ENCODE results near the gene DEFB131A.
"Not testable (repeated sequence)": the region's sequence is repeated elsewhere in the genome, so short reads cannot be mapped to it uniquely, and the experiment has no call there.

The DEFB131A gene, protein sequence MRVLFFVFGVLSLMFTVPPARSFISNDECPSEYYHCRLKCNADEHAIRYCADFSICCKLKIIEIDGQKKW

DNA sequence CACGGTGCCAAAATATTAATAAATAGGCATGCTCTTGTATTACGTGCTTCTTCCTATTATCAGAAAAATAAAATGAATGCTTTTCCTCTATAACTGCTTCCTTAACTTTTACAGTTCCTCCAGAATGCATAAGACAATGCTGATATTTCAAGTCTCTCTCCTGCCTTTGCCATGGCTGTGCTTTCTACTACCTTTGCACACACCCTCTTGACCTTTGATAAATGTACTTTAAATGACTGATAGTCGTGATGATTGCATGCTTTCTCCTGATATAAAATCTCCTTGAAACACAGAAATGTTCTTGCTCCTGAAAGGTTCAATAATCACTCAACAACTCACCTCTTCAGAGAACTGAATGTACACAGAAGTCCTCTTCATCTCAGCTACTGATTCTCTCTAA, at the start of gene DEFB131A:
Gene DEFB131A, plus strand, starts transcription at position 301 of the 400 bp plus-strand sequence. CDS start 120 bp downstream, outside the sequence.
- DNase-seq, result not testable (repeated sequence)

DNA sequence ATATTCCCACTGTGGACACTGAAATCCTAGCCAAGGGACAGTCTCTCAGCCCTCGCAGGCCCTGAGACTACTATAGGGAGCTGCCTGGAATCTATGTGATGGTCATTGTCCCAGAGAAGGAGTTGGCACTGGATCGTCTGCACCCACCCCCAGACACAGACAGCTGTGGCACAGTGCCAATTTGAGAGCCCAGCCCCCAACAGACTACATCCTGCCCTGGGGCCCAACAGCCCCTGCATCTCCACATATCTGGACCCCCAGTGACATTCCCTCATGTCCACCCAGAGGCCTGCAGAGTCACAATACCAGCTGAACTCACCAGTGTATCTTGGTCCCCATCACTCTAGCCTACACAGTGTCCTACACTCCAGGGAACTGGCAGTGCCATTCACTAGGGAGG, 38.4 kb upstream of the DEFB131A start:
- not testable (repeated sequence) for DNase-seq

DNA sequence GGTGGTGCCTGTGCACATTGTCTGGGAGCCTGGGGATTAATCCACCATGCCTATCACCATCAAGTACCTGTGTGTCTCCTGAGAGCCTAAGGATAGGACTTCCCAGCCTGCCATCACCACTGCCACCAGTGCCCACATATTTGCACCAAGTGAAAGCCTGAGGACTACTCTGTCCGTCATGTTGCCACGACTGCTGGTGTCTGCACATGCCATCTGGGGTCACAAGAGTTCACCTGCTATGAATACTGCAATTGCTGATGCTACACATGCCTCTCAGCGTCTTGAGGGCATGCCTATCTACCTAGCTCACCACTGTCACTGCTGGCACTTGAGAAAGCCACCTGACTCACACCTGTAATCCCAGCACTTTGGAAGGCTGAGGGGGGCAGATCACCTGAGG, 37.7 kb upstream of the DEFB131A start:
- DNase-seq, result not testable (repeated sequence)

DNA sequence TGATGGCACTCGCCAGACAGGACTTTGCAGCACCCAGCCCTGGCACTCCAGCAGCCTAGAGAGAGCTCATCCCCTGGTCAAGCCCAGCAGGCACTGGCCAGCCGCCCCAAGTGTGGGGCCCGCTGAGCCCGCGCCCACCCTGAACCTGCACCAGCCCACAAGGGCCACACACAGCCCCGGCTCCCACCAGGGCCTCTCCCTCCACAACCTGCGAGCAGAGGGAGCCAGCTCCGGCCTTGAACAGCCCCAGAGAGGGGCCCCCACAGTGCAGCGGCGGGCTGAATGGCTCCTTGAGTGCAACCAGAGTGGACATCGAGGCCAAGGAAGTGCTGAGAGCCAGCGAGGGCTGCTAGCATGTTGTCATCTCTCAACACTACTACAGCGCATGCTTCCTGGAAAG, 34.4 kb upstream of the DEFB131A start:
- DNase-seq, result no peak

DNA sequence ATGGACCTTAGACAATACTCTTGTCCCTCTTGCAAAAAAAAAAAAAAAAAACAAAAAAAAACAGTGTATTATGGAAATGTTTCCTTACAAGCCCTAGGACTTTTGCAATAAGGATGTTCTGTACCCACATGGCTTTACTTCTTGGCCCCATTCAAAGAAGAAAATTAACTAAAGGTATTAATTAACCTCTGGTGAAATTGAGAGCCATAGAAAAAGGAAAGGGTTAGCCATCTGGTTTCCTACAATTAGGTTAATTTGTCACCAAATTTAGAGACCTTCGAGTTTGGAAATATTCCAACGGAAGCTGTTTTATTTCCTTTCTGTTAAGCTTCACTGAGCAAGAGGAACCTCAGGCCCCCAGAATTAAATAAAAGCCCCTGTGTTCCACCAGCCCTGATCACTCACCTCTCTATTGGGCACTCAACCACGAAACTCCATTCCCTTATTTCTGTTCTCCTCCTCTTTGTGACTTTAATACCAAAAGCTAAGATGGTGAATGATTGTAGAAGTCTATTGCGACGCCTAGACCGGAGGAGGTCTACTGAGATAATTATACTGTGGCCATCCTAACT, 22.2 kb upstream of the DEFB131A start:
- DNase-seq, result not testable (repeated sequence)

DNA sequence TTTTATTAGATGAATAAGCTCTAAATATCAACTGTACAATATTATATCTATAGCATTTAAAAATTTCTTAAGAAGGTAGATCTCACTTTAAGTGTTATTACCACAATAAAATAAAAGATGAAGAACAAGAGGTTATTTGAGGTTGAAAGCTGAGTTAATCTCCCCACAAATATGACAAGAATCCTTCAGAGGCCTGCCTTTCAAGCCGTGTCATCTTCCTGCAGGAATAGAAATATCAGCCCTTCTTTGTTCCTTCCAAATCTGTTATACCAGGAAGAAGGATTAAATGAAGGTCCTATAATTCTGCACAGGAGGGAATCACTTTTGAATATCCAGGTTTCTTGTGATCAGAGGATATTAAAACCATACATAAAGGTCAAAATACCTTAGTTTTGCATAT, 18.3 kb upstream of the DEFB131A start:
- not testable (repeated sequence) for DNase-seq

DNA sequence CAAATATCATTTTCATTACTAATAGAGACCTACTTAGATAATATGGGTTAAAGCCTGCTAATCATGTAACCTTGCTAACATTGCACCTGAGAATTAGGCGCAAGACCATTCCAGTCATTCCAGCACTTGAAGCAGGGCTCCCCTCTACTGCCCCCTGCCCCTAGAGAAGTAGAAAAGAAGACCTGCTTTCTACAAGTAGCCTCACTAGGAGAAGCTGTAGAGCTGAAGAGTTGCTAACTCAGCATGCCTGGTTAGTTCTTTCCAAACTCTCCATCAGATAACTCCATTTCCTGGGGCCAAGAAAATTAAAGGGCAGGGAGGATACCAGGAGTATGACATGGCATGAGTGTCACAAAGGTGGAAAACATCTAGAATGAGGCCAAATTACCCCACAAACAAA, 14.2 kb upstream of the DEFB131A start:
- not testable (repeated sequence) for DNase-seq

DNA sequence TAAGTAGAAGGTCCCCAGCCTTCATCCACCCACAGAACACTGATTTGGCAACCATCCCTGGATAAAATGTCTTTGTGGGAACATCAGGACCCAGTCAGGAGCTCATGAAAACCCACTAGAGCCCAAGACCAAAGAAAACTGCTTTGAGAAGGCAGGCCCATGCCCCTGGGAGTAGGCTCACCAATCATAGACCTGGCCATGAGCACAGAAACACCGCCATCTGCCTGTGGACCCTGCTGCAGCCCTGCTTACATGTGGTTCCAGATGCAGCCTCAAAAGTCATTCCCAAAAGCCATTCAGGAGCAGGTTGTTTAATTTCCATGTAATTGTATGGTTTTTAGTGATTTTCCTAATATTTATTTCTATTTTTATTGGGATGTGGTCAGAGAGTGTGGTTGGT, 10.9 kb upstream of the DEFB131A start:
- DNase-seq, result not testable (repeated sequence)

DNA sequence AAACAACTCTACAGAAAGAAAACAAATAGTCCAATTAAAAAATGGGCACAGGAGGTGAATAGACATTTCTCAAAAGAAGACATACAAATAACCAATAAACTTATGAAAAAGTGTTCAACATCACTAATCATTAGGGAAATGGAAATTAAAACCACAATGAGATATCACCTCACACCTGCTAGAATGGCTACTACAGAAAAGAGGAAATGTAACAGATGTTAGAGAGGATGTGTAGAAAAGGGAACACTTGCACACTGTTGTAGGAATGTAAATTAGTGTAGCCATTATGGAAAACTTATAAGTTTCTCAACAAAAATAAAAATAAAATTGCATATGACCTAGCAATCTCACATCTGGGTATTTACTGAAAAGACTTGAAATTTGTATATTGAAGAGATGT, 7.5 kb upstream of the DEFB131A start:
- not testable (repeated sequence) for DNase-seq

DNA sequence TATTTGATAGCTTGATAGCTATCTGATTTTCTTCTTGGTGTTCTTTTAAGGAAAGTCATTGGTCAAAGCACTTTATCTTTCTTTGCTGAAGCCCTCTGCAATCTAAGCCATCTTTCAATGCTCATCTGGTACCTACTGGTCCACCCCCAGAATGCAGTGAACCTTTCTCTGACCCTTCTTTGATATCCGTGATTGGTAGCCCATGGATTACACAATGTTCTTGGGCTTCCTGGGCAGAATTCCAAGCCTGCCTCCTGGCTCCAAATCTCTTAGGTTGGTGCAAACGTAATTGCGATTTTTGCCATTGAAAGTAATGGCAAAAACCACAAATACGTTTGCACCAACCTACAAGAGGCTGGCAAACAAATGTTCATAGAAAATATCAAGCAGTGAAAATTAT, 1.9 kb upstream of the DEFB131A start:
- DNase-seq, result not testable (repeated sequence)

DNA sequence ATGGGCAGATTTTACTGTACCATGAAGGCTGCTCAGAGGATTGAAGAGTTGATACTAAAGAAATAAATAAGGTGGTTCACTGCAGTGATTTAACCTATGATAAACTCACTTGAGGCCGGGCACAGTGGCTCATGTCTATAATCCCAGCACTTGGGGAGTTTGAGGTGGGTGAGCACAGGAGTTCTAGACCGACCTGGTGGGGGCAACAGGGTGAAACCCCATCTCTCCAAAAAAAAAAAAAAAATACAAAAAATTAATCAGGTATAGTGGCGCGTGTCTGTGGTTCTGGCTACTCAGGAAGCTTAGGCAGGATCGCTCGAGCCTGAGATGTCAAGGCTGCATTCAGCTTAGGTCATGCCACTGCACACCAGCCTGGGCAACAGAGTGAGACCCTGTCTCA, 467 bp downstream of the DEFB131A start:
- not testable (repeated sequence) for DNase-seq

DNA sequence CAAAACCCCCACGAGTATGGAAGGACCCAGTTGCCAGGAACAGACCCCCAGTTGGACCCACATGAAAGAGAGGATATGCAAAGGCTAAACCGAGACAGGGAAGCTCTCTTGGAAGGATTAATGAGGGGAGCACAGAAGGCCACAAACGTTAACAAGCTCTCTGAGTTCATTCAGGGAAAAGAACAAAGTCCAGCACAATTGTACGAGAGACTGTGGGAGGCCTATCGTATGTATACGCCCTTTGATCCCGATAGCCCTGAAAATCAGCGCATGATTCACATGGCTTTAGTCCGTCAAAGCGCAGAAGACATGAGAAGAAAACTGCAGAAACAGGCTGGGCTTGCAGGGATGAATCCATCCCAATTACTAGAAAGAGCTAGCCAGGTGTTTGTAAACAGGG, 8.0 kb downstream of the DEFB131A start:
- not testable (repeated sequence) for DNase-seq

DNA sequence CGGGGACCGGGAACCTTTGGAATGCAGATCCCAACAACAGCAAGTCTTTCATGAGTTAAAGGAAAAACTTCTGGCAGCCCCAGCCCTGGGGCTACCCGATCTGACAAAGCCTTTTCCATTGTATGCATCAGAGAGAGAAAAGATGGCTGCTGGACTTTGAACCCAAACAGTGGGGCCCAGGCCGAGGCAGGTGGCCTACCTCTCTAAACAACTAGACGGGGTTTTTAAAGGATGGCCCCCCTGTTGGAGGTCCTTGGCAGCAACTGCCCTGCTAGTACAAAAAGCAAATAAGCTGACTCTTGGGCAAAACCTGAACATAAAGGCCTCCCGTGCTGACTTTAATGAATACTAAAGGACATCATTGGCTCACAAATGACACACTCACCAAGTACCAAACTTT, 10.1 kb downstream of the DEFB131A start:
- DNase-seq, result not testable (repeated sequence)

DNA sequence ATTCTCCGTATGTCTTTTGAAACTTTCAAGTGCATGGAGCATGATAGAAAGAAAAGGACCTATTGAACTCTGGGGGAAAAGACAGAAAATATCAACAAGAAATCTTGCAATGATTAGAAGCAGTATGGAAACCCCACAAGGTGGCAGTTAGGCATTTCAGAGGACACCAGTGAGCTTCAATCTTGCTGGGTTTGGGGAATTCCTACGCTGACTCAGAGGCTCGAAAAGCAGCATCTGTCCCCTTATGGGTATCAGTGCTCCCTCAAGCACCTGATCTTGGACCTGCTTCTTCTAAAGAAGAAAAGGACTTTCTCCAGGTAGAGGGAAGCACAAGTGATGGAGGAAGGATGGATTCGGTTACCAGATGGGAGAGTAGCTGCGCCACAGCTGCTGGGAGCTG, 10.8 kb downstream of the DEFB131A start:
- not testable (repeated sequence) for DNase-seq

DNA sequence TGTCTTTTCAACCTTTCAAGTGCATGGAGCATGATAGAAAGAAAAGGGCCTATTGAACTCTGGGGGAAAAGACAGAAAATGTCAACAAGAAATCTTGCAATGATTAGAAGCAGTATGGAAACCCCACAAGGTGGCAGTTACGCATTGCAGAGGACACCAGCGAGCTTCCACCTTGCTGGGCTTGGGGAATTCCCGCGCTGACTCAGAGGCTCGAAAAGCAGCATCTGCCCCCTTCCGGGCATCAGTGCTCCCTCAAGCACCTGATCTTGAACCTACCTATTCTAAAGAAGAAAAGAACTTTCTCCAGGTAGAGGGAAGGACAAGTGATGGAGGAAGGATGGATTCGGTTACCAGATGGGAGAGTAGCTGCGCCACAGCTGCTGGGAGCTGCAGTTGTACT, 35.3 kb downstream of the DEFB131A start:
- not testable (repeated sequence) for DNase-seq

DNA sequence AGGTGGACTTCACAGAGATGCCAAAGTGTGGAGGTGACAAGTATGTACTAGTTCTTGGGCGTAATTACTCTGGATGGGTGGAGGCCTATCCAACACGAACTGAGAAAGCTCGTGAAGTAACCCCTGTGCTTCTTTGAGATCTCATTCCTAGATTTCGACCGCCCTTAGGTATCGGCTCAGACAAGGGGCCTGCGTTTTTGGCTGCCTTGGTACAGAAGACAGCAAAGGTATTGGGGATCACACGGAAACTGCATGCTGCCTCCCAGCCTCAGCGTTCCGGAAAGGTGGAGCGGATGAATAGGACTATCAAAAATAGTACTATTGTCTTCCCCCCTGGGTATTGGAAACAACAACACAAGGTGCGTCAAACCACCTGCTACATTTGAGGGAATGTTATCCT, 35.9 kb downstream of the DEFB131A start:
- DNase-seq, result not testable (repeated sequence)

DNA sequence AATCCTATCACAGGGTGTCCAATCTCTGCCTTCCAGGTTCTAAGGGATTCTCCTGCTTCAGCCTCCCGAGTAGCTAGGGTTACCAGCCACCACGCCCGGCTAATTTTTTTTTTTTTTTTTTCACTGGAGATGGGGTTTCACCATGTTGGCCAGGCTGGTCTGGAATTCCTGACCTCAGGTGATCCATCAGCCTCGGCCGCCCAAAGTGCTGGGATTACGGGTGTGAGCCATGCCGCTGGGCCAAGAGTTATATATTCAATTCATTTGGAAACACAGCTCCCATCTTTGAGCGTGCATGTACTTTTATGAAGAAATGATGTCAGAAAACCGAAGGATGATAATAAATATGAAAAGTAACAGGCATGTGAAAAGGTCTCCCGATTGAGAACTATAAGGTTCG, 38.7 kb downstream of the DEFB131A start:
- not testable (repeated sequence) for DNase-seq

DNA sequence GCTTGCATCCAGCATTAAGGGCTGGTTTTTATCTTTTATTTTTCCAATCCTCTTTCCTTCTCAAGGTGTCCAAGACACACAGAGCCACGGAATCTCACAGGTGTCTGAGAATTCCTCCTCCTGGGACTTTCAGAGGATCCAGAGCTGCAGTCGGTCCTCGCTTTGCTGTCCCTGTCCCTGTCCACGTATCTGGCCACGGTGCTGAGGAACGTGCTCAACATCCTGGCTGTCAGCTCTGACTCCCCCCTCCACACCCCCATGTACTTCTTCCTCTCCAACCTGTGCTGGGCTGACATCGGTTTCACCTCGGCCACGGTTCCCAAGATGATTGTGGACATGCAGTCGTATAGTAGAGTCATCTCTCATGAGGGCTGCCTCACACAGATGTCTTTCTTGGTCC, 39.5 kb downstream of the DEFB131A start:
- DNase-seq, result not testable (repeated sequence)

DNA sequence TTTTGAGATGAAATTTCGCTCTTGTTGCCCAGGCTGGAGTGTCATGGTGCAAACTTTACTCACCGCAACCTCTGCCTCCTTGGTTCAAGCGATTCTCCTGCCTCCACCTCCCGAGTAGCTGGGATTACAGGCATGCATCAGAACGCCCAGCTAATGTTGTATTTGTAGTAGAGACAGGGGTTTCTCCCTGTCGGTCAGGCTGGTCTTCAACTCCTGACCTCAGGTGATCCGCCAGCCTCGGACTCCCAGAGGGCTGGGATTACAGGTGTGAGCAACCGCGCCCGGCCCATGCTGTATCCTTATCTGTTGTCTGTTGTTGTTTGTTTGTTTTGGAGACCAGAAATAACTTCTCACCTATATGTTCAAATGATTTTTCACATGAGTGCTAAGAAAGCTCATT, 42.7 kb downstream of the DEFB131A start:
- DNase-seq, result not testable (repeated sequence)

DNA sequence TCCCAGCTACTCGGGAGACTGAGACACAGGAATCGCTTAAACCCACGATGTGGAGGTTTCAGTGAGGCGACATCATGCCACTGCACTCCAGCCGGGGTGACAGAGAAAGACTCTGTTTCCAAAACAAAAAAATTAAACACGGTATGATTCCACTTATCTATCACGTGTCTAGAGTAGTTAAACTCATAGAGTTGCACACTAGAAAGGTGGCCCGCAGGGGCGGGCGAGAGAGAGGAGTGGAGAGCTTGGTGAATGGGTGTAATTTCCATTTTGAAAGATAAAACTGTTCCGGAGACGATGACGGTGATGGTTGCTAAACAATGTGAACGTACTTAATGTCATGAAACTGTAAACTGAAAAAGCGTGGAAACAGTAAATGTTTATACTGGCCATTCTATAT, 44.6 kb downstream of the DEFB131A start:
- DNase-seq, result not testable (repeated sequence)

DNA sequence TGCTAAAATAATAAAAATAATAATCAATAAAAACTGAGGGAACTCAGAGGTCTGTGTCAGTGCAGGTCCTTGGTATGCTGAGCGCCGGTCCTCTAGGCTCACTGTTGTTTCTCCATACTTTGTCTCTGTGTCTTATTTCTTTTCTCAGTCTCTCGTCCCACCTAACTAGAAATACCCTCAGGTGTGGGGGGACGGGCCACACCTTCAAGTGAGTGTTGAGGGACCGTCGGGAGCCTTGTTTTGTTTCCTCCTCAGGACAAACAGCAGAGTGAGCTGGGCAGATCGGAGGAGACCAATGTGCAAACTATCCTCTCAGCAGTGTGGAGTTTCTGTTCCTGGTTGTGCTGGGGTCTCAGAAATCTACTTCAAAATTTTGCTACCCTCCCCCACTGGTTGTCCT, 46.3 kb downstream of the DEFB131A start:
- DNase-seq, result not testable (repeated sequence)

DNA sequence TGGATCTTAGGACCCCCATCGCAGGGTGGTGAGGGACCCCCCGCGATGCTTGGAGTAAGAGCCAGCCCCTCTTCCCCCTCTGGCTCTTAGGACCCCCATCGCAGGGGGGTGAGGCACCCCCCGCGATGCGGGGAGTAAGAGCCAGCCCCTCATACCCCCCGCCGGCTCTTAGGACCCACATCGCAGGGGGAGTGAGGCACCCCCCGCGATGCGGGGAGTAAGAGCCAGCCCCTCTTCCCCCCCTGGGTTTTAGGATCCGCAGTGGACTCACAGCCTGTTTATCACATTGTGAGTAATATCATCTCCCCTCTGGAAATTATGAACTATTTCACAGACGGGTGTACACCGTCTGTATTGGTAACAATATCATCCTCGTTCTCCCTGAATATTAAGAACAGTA, 46.8 kb downstream of the DEFB131A start:
- not testable (repeated sequence) for DNase-seq

DNA sequence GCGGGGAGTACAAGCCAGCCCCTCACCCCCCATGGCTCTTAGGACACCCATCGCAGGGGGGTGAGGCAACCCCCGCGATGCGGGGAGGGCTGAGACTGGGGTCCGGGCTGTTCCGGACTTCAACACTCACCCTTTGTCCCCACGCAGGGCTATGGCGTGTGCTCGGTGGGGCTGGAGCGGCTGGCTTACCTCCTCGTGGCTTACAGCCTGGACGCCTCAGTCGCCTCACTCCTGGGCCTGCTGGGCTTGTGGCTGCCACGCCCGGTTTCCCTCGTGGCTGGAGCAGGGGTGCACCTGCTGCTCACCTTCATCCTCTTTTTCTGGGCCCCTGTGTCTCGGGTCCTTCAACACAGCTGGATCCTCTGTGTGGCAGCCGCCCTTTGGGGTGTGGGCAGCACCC, 49.4 kb downstream of the DEFB131A start:
- DNase-seq, result not testable (repeated sequence)

DNA sequence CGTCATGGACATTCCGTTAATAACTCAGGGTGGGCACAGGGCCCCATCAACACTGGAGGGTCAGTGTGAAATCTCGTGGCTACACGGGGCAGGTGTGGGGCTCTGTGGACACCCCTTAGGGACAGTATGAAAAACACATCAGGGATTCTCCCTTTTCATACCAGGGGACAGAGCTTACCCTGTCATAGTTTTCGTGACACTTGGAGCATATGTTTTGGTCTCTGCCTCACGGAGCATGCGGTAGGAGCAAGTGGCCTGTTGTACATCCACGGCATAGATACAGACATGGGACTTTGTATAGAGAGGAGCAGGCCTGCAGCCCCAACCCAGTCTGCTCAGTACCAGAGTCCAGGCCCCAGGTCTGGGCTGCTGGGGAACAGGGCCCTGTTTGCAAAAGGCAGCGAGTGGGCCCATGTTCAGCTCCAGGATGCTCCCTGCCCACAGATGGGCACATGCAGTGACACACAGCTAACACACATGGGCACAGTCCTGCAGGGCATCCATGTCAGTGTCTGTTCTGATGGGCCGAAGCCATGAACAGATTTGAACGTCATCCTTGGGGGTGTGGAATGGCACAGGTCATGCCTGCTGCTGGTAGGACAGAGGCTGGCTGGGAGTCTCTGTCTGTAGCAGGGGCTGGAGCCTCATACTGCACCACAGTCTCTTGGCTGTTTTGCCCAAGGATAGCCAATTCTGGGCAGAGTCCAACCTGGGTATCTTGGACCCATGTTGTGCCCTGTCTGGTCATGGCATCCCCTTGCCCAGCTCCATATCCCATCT, 50.2 kb downstream of the DEFB131A start:
- DNase-seq, result not testable (repeated sequence)

All from right hindlimb (tissue), 1 donor.